Measurements from ENCODE around the gene MYBBP1A.

DNA sequence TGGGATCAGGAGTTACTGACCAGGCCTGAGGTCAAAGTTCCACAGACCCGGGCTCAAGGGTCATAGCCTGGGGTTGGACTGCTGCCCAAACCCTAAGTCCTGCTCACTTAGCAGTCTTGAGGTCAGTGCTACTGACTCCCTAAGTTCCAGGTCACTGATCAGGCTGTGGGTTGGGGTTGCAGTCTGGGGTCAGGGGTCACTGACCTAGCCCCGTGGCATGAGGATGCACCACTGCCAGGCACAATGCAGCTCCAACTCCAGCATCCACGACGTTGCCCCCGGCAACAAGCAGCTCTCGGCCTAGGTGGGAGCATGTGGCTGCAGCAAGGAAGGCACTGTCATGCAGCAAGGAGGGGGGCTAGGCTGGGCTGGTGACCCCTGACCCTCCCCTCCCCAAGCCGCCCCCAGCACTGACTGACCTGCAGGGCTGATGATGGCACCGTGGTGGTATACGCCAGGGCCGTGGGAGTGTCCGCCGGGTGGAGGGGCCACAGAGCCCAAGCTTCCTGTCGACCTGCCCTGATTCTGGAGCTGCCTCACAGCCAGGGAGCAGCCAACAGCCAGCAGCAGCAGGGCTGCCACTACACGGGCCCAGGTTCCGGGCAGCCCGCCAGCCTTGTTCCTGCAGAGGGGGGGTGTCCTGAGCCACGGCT, 4.1 kb upstream of the MYBBP1A start:
- no peak for TF ChIP-seq POLR2A (IDR thresholded peaks at IDR 0.05)
- TF ChIP-seq, protein P1, sequence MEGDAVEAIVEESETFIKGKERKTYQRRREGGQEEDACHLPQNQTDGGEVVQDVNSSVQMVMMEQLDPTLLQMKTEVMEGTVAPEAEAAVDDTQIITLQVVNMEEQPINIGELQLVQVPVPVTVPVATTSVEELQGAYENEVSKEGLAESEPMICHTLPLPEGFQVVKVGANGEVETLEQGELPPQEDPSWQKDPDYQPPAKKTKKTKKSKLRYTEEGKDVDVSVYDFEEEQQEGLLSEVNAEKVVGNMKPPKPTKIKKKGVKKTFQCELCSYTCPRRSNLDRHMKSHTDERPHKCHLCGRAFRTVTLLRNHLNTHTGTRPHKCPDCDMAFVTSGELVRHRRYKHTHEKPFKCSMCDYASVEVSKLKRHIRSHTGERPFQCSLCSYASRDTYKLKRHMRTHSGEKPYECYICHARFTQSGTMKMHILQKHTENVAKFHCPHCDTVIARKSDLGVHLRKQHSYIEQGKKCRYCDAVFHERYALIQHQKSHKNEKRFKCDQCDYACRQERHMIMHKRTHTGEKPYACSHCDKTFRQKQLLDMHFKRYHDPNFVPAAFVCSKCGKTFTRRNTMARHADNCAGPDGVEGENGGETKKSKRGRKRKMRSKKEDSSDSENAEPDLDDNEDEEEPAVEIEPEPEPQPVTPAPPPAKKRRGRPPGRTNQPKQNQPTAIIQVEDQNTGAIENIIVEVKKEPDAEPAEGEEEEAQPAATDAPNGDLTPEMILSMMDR (IDR thresholded peaks at IDR 0.05) = no peak
